GM12892 (cell line): ENCODE results near the gene GPS1.

Experiments used
- POLR2A ChIP-seq: IDR thresholded peaks from 2 replicates; pipeline ENCODE4 v1.6.1; 2011; ENCODE audit warnings: low read depth, low read length, control low read depth
- POLR2AphosphoS5 ChIP-seq: IDR thresholded peaks from 2 replicates; pipeline ENCODE4 v1.6.1; 2011; ENCODE audit warnings: low read depth, low read length, control low read depth
- TAF1 ChIP-seq: IDR thresholded peaks from 2 replicates; pipeline ENCODE4 v1.6.1; 2011; ENCODE audit warnings: low read depth, mild to moderate bottlenecking, control low read depth, low read length, borderline replicate concordance

GRCh38 chr17:82007228-82007494 lies 44.5 kb upstream of the GPS1 start:
- TF ChIP-seq POLR2AphosphoS5 = no peak
- TF ChIP-seq TAF1 = no peak
- no peak for TF ChIP-seq POLR2A
